HTERT RPE-1 (cell line): ENCODE data around the gene DHRS9.
"Not testable (repeated sequence)": the region's sequence is repeated elsewhere in the genome, so short reads cannot be mapped to it uniquely, and the experiment has no call there.

ENCODE experiments used
- in situ Hi-C: fragments of 300-500 bp; cut with MboI; formaldehyde crosslinking; loops from 4 replicates; pipeline ENCODE4 v1.14.3; 2020; ENCODE audit warnings: low sequenced_read_pairs

DHRS9 gene

DNA sequence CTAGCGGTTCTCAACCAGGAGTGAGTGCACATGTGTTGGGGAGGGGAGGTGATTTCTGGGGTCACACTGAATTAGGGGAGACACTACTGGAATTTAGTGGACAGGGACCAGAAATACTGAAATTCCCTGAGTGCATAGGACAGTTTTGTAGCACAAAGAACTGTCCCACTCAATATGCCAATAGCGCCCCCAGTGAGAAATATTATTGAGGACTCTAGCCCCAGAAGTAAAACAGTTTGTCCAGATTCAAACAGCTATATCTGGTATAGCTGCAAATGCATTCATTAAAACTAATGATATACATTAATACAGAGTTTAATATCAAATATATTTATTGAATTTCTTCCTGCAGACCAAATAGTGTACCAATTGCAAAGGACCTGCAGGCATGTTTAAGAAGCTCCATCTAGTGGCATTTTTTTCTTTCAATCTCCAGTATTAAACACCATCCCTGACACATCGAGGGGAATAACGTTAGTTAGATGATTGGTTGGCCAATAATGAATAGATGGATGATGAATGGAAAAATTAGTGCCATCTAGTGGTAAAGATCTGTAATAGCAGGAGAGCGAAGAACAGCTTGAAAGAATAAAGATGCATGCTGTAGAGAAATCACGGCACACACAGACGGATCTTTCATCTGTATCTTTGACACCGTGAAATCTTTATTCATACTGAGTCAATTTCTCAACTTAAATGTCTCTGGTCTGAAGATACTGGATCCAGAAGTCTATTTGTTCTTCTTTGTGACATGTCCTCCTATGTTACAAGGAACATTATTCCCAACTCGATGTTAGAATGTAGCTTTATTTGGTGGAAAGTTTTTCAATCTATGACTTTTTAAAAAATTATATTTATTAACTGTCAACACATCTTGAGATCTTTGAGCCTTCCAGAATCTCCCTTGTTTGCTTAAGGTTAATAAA, 62.5 kb downstream of the DHRS9 start:
- in situ Hi-C loops = no loop called here

DNA sequence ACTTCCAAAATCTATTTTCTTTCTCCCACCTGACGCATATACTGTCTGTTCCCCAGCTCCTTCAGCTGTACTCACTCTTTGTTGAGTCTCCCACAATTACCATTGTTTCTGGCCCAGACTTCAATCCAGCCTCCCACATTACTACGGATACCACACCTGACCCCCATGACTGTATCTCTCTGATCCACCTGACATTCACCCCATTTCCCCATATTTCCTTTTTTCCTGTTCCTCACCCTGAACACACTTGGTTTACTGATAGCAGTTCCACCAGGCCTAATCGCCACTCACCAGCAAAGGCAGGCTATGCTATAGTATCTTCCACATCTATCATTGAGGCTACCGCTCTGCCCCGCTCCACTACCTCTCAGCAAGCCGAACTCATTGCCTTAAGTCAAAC, 64.9 kb downstream of the DHRS9 start:
- in situ Hi-C loops = not testable (repeated sequence)

DNA sequence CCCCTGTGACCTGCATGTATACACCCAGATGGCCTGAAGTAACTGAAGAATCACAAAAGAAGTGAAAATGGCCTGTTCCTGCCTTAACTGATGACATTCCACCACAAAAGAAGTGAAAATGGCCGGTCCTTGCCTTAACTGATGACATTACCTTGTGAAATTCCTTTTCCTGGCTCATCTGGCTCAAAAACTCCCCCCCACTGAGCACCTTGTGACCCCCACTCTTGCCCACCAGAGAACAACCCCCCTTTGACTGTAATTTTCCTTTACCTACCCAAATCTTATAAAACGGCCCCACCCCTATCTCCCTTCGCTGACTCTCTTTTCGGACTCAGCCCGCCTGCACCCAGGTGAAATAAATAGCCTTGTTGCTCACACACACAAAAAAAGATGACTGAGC, 67.1 kb downstream of the DHRS9 start:
- in situ Hi-C loops = not testable (repeated sequence)

DNA sequence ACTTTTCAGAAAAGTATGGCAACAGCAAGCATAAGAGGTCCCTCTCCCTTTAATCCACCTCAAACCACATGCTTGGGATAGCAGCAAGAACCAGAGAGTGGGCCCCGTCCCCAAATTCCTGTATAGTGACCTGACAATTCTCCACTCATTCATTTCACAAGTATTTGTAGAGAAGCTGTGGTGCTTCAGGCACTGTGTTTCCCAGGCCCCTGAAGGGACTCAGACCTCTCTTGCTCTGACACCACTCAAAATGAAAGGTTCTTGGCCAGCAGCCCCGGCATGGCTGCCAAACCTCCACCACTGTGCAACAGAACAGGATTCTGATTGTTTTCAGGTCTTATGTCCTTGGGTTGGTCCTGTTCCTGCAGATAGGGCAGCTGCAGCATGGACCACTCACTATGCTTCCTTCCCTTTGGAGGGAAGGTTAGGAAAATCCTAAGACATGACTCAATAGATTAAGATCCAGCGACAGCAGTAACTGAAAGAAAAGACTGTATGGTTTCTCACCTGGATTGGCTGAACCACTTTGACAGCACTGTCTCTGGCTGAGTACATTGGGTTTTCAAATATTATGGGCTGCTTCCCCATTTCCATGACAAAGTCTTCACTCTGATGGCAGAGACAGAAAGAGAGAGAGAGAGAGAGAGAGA, 67.6 kb downstream of the DHRS9 start:
- in situ Hi-C loops = no loop called here

DNA sequence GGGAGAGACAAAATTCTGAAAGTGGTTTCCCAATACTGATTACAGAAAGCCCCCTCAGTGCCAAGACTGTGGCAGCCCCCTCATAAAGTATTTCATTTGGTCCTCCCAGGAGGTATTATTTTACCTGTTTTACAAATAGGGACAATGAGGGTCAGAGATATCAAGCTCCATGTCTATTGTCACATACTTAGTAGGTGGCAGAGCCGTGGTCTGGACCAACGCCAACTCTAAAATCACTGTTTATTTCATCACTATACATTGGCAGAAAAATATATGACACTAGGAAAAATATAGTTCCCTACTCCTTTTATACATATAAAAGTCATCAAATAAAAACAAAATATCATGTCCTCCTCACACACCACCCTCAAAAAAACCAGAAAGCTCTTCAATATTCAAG, 68.6 kb downstream of the DHRS9 start:
- in situ Hi-C loops = no loop called here

DNA sequence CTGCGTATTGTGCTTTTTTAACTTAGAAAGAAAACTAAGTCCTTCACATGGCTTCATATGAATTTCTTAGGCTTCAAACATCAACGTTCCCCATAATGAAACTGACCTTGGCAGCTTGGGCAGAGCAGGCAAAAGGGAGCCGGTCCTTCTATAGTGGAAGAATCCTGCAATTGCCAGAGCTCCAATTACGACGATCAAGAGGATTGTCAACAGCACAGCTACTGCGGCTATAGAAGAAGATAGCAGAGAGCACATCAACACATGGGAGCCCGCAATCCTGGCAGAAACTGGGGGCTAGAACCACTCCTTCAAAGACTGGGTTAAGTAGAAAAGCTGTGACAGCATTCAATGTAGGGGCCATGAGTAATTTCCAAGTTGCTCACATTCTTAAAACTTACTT, 69.8 kb downstream of the DHRS9 start:
- in situ Hi-C loops = no loop called here

DNA sequence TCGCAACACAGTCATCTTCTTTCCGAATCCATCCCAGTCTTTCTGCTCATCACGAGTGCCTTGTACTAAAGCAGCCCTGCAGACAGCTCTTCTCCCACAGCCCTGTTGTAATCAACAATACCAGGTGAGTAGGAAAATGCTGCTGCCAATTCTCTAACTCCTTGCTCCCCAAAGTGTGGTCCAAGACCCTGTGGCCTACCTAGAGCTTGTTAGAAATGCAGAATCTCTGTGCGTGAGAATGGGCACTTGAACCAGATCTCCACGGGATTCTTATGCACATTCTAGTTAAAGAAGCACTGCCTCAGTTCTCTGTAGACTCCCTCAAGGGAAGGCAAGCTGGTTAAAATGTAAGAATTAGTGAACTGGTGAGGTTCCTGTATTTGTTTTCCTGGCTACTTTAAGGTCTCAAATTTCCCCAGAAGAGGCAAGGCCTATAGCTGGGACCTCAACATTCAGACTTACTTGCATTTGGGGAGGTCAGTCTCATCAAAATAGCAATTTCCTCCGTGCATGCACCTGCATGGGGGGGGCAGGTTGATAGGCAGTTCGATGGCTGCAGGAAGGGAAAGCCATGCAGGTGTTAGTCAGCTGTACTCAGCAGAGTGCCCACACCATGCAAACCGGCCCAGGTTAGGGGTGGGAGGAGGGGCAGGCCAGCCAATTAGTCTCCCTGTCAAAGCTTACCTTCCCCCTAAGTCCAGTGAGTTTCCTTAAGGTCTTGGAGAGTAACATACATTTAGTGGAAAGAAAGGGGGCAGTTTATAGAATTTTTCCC, 70.8 kb downstream of the DHRS9 start:
- in situ Hi-C loops = no loop called here

DNA sequence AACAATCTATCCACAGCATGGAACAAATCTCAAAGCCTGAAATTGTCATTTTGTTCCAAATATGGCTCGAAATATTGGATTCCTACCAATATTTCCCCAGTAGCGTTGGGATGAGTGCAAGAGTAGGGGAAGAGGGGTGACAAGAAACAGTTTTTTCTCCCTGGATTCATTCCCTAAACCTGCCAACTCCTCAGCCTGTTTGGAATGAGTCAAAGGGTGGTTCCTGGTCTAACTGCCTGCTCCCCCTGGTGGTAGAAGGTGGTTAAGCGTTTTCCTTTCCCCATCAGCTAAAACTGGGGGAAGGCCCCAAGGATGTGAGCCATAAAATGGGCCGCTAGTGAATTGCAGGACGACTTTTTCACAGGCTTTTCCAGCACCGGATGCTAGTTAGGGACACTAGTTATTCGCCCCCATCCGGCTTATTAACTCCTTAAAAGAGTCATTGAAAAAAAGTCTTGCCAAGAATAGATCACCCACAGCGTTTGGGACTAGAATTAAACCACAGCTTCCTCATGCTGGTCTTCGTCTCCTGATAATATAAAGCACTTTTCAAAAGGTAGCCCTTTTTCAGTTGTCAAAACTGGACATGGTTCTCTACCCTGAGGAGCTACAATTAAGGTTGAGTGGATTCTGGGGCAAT, 72.5 kb downstream of the DHRS9 start:
- in situ Hi-C loops = no loop called here

DNA sequence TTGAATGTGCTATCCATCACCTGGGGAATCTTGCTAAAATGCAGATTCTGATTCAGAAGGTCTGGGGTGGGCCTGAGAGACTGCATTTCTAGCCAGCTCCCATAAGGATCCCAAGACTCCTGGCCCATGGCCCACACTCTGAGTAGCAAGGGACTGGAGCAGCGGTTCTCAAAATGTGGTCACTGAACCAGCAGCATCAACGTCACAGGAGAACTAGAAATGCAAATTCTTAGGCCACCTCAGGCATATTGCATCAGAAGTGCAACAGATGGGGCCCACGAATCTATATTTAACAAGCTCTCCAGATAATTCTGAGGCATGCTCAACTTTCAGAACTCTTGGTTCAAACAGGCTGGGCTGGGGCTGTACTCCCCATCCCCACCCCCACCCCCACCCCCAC, 74.6 kb downstream of the DHRS9 start:
- in situ Hi-C loops = no loop called here
